Measurements from ENCODE around the gene DSEL.

The DSEL gene

DNA sequence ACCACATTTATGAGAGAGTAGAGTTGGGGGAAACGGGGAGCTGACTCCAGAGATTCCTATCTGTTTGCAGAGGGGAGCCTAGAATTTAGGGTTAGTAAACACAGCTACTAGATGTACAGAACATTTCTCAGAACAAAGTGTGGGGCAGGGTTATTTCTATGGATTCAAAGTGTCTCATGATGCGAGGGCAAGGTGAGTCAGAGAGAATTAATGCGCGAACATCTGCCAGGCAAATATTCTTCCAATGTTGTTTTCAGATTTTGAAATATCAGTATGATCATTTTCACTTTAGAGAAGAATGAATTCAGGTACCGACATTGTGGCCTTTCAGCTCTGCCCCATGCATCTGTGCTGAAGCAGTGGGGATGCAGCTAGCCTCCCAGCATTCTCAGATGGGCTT, 2.0 kb upstream of the DSEL start:
- no peaks in the 10 kb centered on the region for H3K9me3 ChIP-seq (ENCODE audit: control insufficient read depth in 2 of 2, low read length in 2 of 2)
- H3K27ac ChIP-seq (ENCODE audit: low read length), result no peak overlapping the region
- H3K4me3 ChIP-seq (ENCODE audit: low read length in 2 of 2), result no peak overlapping the region
- peaks cover 2% of the 10 kb centered on the region for H3K4me1 ChIP-seq (ENCODE audit: control insufficient read depth, insufficient read depth, low read length)
- no peaks in the 10 kb centered on the region for H3K27me3 ChIP-seq (ENCODE audit: control insufficient read depth in 1 of 2, insufficient read depth in 2 of 2, low read length in 2 of 2)
- peaks cover 0 to 2% of the 10 kb centered on the region in 2 donors for H3K36me3 ChIP-seq (ENCODE audit: control insufficient read depth in 2 of 2, insufficient read depth in 2 of 2, low read length in 2 of 2)
- no peak overlapping the region for H3K9ac ChIP-seq (ENCODE audit: low read length in 2 of 2)

DNA sequence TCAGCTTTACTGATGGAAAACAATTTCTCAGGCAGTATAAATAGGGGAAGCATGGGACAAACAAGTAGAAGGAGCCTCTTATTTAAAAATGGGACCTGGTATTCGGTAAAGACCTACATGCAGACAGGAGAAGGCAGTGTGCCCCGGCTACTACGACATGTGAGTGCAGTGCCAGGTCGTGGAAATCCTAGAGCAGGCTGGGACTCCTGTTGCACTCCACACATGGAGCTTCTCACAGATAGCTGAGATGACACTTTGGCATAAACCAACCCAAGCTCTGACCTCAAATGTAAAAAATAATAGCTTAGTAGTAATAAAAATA, 885 bp upstream of the DSEL start:
- H3K9me3 ChIP-seq (ENCODE audit: control insufficient read depth in 2 of 2, low read length in 2 of 2), result no peaks in the 10 kb centered on the region
- no peaks in the 10 kb centered on the region for H3K27me3 ChIP-seq (ENCODE audit: control insufficient read depth in 1 of 2, insufficient read depth in 2 of 2, low read length in 2 of 2)
- peaks cover 2% of the 10 kb centered on the region for H3K4me1 ChIP-seq (ENCODE audit: control insufficient read depth, insufficient read depth, low read length)
- peak overlapping the region; percentile 82 for H3K27ac ChIP-seq (ENCODE audit: low read length)
- H3K36me3 ChIP-seq (ENCODE audit: control insufficient read depth in 2 of 2, insufficient read depth in 2 of 2, low read length in 2 of 2), result peaks cover 0 to 2% of the 10 kb centered on the region in 2 donors
- peak overlapping the region; percentile 81 to 82 for H3K4me3 ChIP-seq (ENCODE audit: low read length in 2 of 2)
- H3K9ac ChIP-seq (ENCODE audit: low read length in 2 of 2), result peak overlapping the region; percentile 54 to 83

DNA sequence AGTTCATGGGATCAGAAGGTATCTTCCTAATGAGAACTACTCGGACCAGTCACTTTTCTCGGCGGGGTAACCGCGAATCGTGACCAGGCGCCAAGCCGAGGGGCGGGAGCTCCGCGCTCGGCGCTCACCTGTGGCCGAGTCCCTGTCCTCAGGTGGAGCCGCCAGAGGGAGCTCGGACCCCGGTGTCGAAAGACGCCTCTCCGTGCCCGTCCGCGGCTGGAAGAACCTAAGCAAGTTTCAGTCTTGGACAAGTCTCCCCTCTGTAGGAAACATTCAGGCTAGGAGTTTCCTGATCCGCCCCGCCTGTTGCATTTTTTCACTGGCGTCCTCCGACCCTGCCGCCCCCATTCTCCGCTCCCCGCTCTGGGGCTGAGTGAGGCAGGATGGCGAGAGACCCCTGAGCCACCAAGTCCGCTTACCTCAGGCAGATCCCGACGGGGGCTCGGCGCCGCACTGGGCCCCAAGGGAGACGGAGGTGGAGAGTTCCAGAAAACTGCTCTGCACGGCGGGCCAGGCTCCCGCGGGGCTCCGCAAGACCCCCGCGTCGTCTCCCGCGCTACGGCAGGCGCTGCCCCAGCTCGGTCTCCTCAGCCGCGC, 480 bp downstream of the DSEL start:
- Histone ChIP-seq H3K27ac (ENCODE audit: low read length) (peak overlapping the region; percentile 69), H3K9me3 (ENCODE audit: control insufficient read depth in 2 of 2, low read length in 2 of 2) (no peaks in the 10 kb centered on the region), H3K4me3 (ENCODE audit: low read length in 2 of 2) (peak overlapping the region; percentile 82 to 91), H3K36me3 (ENCODE audit: control insufficient read depth in 2 of 2, insufficient read depth in 2 of 2, low read length in 2 of 2) (peaks cover 0 to 2% of the 10 kb centered on the region in 2 donors), H3K9ac (ENCODE audit: low read length in 2 of 2) (peak overlapping the region; percentile 82), H3K4me1 (ENCODE audit: control insufficient read depth, insufficient read depth, low read length) (peaks cover 2% of the 10 kb centered on the region), H3K27me3 (ENCODE audit: control insufficient read depth in 1 of 2, insufficient read depth in 2 of 2, low read length in 2 of 2) (no peaks in the 10 kb centered on the region)

DNA sequence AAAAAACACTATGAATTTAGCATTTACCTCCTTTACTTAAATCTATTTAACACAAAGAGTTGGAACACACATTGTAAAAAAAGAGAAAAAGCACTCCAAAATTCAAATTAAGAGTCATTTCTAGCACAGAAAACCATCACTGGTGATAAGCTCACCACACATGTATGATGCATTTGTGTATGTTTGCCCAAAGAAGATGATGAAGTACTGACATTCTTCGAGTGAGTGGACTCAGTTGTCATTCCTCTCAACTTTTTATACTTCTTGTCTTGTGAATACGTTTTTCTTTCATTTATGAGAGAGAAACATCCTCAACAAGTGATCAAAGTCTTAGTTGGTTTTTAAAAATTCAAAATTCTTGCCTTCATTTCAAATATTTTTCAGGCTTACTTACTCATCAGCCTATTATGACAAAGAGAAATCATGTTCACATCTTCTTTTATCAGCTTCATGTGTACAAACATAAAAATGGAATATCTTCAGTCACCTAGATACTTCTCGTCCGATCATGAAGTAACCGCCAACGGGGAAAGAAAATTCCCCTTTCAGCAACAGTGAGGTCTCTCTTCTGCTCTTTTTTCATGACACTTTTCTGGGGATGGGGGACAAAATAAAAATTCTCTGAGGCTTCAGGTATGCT, 1.5 kb downstream of the DSEL start:
- H3K27me3 ChIP-seq (ENCODE audit: control insufficient read depth in 1 of 2, insufficient read depth in 2 of 2, low read length in 2 of 2), result no peaks in the 10 kb centered on the region
- no peak overlapping the region for H3K27ac ChIP-seq (ENCODE audit: low read length)
- peaks cover 2% of the 10 kb centered on the region for H3K4me1 ChIP-seq (ENCODE audit: control insufficient read depth, insufficient read depth, low read length)
- peak overlapping the region; percentile 82 to 91 for H3K4me3 ChIP-seq (ENCODE audit: low read length in 2 of 2)
- H3K9ac ChIP-seq (ENCODE audit: low read length in 2 of 2), result peak overlapping the region in 1 of 2 donors; percentile 82
- peaks cover 0 to 2% of the 10 kb centered on the region in 2 donors for H3K36me3 ChIP-seq (ENCODE audit: control insufficient read depth in 2 of 2, insufficient read depth in 2 of 2, low read length in 2 of 2)
- no peaks in the 10 kb centered on the region for H3K9me3 ChIP-seq (ENCODE audit: control insufficient read depth in 2 of 2, low read length in 2 of 2)

DNA sequence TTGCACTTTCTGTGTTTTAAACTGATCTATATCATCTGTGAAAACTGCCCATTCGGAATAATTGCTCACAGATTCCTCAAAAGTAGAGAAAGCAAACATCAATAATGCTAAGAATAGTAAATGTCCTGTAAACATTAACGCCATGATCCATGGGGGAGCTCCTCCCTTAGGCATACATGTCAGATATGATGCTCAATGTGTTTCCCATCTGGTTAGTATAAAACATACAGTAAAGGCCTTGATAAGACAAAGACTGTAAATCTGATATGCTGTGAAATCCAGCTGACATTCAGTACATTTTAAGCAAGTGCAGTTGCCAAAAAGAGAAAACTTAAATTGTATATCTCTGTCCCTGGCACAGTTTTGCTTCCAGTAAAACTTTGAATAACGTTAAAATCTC, 2.1 kb downstream of the DSEL start:
- Histone ChIP-seq H3K27me3 (ENCODE audit: control insufficient read depth in 1 of 2, insufficient read depth in 2 of 2, low read length in 2 of 2) (no peaks in the 10 kb centered on the region), H3K9ac (ENCODE audit: low read length in 2 of 2) (no peak overlapping the region), H3K4me3 (ENCODE audit: low read length in 2 of 2) (peak overlapping the region in 1 of 2 donors; percentile 82), H3K4me1 (ENCODE audit: control insufficient read depth, insufficient read depth, low read length) (peaks cover 2% of the 10 kb centered on the region), H3K36me3 (ENCODE audit: control insufficient read depth in 2 of 2, insufficient read depth in 2 of 2, low read length in 2 of 2) (peaks cover 0 to 2% of the 10 kb centered on the region in 2 donors), H3K9me3 (ENCODE audit: control insufficient read depth in 2 of 2, low read length in 2 of 2) (no peaks in the 10 kb centered on the region), H3K27ac (ENCODE audit: low read length) (no peak overlapping the region)

DNA sequence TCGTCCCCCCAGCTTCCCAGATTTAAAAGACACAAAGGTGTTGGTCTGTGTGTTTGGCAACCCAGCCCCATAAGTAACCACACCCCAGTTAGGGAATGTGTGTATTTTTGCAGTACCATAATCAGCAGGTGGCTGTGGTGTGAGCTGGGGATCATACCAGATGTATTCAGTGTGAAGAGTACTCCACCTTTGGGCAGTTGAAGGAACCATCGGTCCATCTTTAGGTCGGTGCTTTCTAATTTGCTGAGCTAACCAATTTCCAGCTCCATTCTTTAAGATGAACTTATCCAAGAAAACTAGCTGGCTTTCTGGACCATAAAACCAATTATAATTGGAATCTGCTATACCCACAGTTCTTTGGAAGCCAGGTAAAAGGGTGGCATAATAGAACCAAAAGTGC, 3.2 kb downstream of the DSEL start:
- no peak overlapping the region for H3K27ac ChIP-seq (ENCODE audit: low read length)
- H3K27me3 ChIP-seq (ENCODE audit: control insufficient read depth in 1 of 2, insufficient read depth in 2 of 2, low read length in 2 of 2), result no peaks in the 10 kb centered on the region
- no peak overlapping the region for H3K9ac ChIP-seq (ENCODE audit: low read length in 2 of 2)

DNA sequence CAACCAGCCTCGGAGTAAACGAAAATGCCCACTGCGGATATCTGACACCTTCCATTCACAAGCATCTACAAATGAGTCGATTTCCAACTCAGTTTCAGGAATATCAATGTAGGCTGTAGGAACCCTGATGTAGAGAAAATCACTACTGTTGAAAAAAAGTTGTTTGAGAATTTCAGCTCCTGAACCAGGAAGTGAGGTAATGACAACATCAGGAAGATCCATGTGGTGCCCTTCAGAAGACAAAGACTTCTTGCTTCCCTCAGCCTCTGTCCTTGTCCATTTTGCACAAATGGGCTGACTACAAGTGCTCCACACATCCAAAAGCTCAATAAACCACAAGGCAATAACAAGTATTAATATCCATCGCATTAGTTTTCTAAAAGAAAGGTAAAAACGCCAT, 4.7 kb downstream of the DSEL start:
- Histone ChIP-seq H3K4me1 (ENCODE audit: control insufficient read depth, insufficient read depth, low read length) (no peaks in the 10 kb centered on the region), H3K9ac (ENCODE audit: low read length in 2 of 2) (no peak overlapping the region), H3K36me3 (ENCODE audit: control insufficient read depth in 2 of 2, insufficient read depth in 2 of 2, low read length in 2 of 2) (peaks cover 0 to 2% of the 10 kb centered on the region in 2 donors), H3K27me3 (ENCODE audit: control insufficient read depth in 1 of 2, insufficient read depth in 2 of 2, low read length in 2 of 2) (no peaks in the 10 kb centered on the region), H3K4me3 (ENCODE audit: low read length in 2 of 2) (no peak overlapping the region), H3K27ac (ENCODE audit: low read length) (no peak overlapping the region), H3K9me3 (ENCODE audit: control insufficient read depth in 2 of 2, low read length in 2 of 2) (no peaks in the 10 kb centered on the region)

More for the DNA sequence above, 3.2 kb downstream of the DSEL start:
- no peak overlapping the region for H3K4me3 ChIP-seq (ENCODE audit: low read length in 2 of 2)
- H3K4me1 ChIP-seq (ENCODE audit: control insufficient read depth, insufficient read depth, low read length), result peaks cover 2% of the 10 kb centered on the region
- no peaks in the 10 kb centered on the region for H3K9me3 ChIP-seq (ENCODE audit: control insufficient read depth in 2 of 2, low read length in 2 of 2)
- peaks cover 0 to 2% of the 10 kb centered on the region in 2 donors for H3K36me3 ChIP-seq (ENCODE audit: control insufficient read depth in 2 of 2, insufficient read depth in 2 of 2, low read length in 2 of 2)

DNA sequence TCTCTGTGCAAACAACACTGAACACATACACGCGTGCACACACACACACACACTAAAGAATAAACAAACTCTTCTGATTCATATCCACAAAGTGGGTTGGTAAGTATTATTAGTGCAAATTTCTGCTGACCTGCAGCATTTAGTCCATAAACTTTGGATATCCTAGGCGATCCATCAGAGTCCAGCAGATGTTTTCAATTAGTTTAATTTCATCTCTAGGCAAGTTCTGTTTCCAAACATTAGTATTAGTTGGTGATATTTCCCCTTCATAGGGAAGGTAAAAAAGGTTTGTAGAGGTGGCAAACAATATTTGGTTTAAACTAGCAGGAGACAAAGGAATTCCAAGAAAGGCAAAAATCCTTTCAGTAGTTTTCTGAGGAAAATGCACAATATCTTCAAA, 5.7 kb downstream of the DSEL start:
- Histone ChIP-seq H3K9ac (ENCODE audit: low read length in 2 of 2) (no peak overlapping the region), H3K36me3 (ENCODE audit: control insufficient read depth in 2 of 2, insufficient read depth in 2 of 2, low read length in 2 of 2) (peaks cover 0 to 2% of the 10 kb centered on the region in 2 donors), H3K27ac (ENCODE audit: low read length) (no peak overlapping the region), H3K9me3 (ENCODE audit: control insufficient read depth in 2 of 2, low read length in 2 of 2) (no peaks in the 10 kb centered on the region), H3K4me1 (ENCODE audit: control insufficient read depth, insufficient read depth, low read length) (no peaks in the 10 kb centered on the region), H3K27me3 (ENCODE audit: control insufficient read depth in 1 of 2, insufficient read depth in 2 of 2, low read length in 2 of 2) (no peaks in the 10 kb centered on the region), H3K4me3 (ENCODE audit: low read length in 2 of 2) (no peak overlapping the region)

DNA sequence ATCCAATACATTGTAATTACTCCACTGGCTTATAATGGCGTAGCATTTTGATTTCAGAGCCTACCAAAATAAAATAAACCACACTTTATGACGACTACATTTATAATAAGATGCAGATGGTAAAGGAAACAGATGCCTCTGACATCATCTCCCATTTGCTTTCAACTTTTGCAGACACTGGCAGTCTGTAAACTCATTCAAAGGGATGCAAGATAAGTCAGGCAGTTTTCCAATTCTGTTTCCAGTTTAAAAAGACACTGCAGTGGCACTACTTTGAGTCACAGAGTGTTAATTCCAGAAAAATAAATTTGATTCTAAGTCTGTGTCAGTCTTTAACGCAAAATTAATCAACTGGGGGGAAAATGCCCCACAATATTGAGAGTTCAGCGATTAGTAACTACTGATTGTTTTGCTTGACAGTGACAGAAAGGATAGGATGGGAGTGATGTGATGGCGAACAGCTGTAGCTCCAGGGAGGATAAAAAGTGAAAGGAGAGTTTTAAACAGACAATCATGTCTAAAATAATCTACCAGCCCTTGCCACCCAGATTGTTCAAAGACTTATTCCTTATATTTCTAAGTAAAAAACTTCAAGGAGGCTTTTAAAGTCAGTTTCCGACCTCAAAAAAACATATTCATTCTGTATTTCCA, 6.7 kb downstream of the DSEL start:
- Histone ChIP-seq H3K4me3 (ENCODE audit: low read length in 2 of 2) (no peak overlapping the region), H3K9me3 (ENCODE audit: control insufficient read depth in 2 of 2, low read length in 2 of 2) (no peaks in the 10 kb centered on the region), H3K4me1 (ENCODE audit: control insufficient read depth, insufficient read depth, low read length) (no peaks in the 10 kb centered on the region), H3K36me3 (ENCODE audit: control insufficient read depth in 2 of 2, insufficient read depth in 2 of 2, low read length in 2 of 2) (peaks cover 0 to 2% of the 10 kb centered on the region in 2 donors), H3K27me3 (ENCODE audit: control insufficient read depth in 1 of 2, insufficient read depth in 2 of 2, low read length in 2 of 2) (no peaks in the 10 kb centered on the region), H3K27ac (ENCODE audit: low read length) (no peak overlapping the region), H3K9ac (ENCODE audit: low read length in 2 of 2) (no peak overlapping the region)

DNA sequence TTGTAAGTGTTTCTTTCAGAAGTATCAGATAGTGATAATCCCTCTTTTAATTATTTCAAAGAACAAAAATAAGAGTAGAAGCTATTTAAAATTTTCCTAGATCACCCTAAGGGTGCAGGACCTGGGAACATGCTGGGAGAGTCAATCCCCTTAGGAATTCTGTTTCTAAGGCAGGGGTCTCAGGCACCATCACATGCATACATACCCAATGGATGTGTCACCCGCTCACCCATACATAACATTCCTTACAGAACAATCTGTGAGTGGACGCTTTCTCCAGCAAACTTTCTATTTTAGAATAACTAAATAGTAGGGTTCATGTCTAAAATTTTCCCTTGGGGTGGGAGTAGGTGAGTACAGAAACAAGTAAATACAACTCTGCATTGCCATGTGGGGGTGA, 8.4 kb downstream of the DSEL start:
- H3K9me3 ChIP-seq (ENCODE audit: control insufficient read depth in 2 of 2, low read length in 2 of 2), result no peaks in the 10 kb centered on the region
- no peak overlapping the region for H3K9ac ChIP-seq (ENCODE audit: low read length in 2 of 2)
- H3K4me1 ChIP-seq (ENCODE audit: control insufficient read depth, insufficient read depth, low read length), result no peaks in the 10 kb centered on the region
- H3K27ac ChIP-seq (ENCODE audit: low read length), result no peak overlapping the region
- H3K36me3 ChIP-seq (ENCODE audit: control insufficient read depth in 2 of 2, insufficient read depth in 2 of 2, low read length in 2 of 2), result no peaks in the 10 kb centered on the region
- no peaks in the 10 kb centered on the region for H3K27me3 ChIP-seq (ENCODE audit: control insufficient read depth in 1 of 2, insufficient read depth in 2 of 2, low read length in 2 of 2)
- no peak overlapping the region for H3K4me3 ChIP-seq (ENCODE audit: low read length in 2 of 2)

DNA sequence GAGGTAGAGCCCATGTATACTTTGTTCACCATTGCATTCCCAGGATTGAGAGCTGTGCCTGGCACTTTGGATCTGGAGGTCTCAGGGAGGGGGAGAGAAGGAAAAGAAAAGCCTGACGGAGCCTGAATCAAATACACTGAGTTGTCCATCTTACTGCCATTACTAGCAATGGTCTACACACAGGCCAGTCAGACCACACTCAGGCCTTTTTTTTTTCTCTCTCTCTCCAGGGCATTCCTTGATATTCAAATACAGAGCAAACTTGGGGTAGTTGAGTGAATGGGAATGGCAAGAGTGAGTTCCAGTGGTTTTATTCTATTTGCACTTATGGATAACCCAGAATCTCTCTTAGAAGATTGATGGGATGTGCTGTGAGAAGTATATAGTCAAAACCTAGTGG, 11.8 kb downstream of the DSEL start:
- H3K27ac ChIP-seq (ENCODE audit: low read length), result no peak overlapping the region
- H3K9ac ChIP-seq (ENCODE audit: low read length in 2 of 2), result no peak overlapping the region
- no peaks in the 10 kb centered on the region for H3K36me3 ChIP-seq (ENCODE audit: control insufficient read depth in 2 of 2, insufficient read depth in 2 of 2, low read length in 2 of 2)
- H3K4me1 ChIP-seq (ENCODE audit: control insufficient read depth, insufficient read depth, low read length), result no peaks in the 10 kb centered on the region
- H3K27me3 ChIP-seq (ENCODE audit: control insufficient read depth in 1 of 2, insufficient read depth in 2 of 2, low read length in 2 of 2), result no peaks in the 10 kb centered on the region
- H3K4me3 ChIP-seq (ENCODE audit: low read length in 2 of 2), result no peak overlapping the region
- H3K9me3 ChIP-seq (ENCODE audit: control insufficient read depth in 2 of 2, low read length in 2 of 2), result no peaks in the 10 kb centered on the region

All from stomach smooth muscle (tissue), 2 donors.